GM23338 (cell line): ENCODE results near the gene NCR2. TPM values are rescaled to one million over a fixed set of nuclear protein-coding genes. Genes with fewer than 3 reads are reported as not detected.

Experiments used
- ATAC-seq: fragments of 200-7000 bp; cut with Tn5 transposase; 3 replicates; pipeline ENCODE4 v1.9.1; 2020
- DNase-seq: peaks from one replicate; pipeline ENCODE4 v3.0.0-alpha.2; 2015; ENCODE audit warnings: low spot score
- H2AFZ ChIP-seq: fragments of 200-600 bp; sonication (generic); 2 replicates; pipeline ENCODE4 v1.8.0; 2016; ENCODE audit warnings: antibody characterized with exemption, mild to moderate bottlenecking, moderate library complexity
- H3F3A ChIP-seq: fragments of 200-600 bp; sonication (generic); replicated peaks from 2 replicates; pipeline ENCODE4 v1.8.0; 2017; ENCODE audit warnings: antibody characterized with exemption, mixed run types, low read depth
- H3K27ac ChIP-seq: fragments of 200-600 bp; sonication (generic); 2 replicates; pipeline ENCODE4 v1.6.1; 2016; ENCODE audit warnings: low read depth
- H3K27me3 ChIP-seq: fragments of 200-600 bp; sonication (generic); 2 replicates; pipeline ENCODE4 v1.8.0; 2016; ENCODE audit warnings: mild to moderate bottlenecking, mixed run types, moderate library complexity; ENCODE audit not compliant: insufficient read depth
- H3K36me3 ChIP-seq: fragments of 200-600 bp; sonication (generic); 2 replicates; pipeline ENCODE4 v1.8.0; 2016; ENCODE audit warnings: mild to moderate bottlenecking; ENCODE audit not compliant: insufficient read depth
- H3K4me1 ChIP-seq: fragments of 200-600 bp; sonication (generic); 2 replicates; pipeline ENCODE4 v1.8.0; 2016; ENCODE audit warnings: mild to moderate bottlenecking, moderate library complexity; ENCODE audit not compliant: insufficient read depth
- H3K4me2 ChIP-seq: fragments of 200-600 bp; sonication (generic); 2 replicates; pipeline ENCODE4 v1.7.1; 2017; ENCODE audit warnings: mixed run types
- H3K4me3 ChIP-seq: fragments of 200-600 bp; sonication (generic); 2 replicates; pipeline ENCODE4 v1.6.1; 2016; ENCODE audit warnings: mixed run types
- H3K79me2 ChIP-seq: fragments of 200-600 bp; sonication (generic); replicated peaks from 2 replicates; pipeline ENCODE4 v1.8.0; 2017; ENCODE audit warnings: mild to moderate bottlenecking; ENCODE audit not compliant: insufficient read depth
- H3K9me2 ChIP-seq: fragments of 200-600 bp; sonication (generic); 2 replicates; pipeline ENCODE4 v1.8.0; 2017; ENCODE audit not compliant: insufficient read depth
- H4K20me1 ChIP-seq: fragments of 200-600 bp; sonication (generic); replicated peaks from 2 replicates; pipeline ENCODE4 v1.8.0; 2017; ENCODE audit warnings: mild to moderate bottlenecking; ENCODE audit not compliant: insufficient read depth
- H3K27ac Mint-ChIP-seq: 2 replicates; pipeline ENCODE4 v1.8.0; 2020; ENCODE audit warnings: inconsistent platforms, mild to moderate bottlenecking, moderate library complexity, mixed read lengths
- H3K27me3 Mint-ChIP-seq: 3 replicates; pipeline ENCODE4 v1.8.0; 2022; ENCODE audit warnings: low read depth, mild to moderate bottlenecking, moderate library complexity, mixed read lengths, inconsistent platforms; ENCODE audit not compliant: insufficient read depth, poor library complexity
- H3K36me3 Mint-ChIP-seq: 3 replicates; pipeline ENCODE4 v1.8.0; 2021; ENCODE audit warnings: low read depth, mild to moderate bottlenecking, inconsistent platforms, moderate library complexity, mixed read lengths
- H3K4me1 Mint-ChIP-seq: 3 replicates; pipeline ENCODE4 v1.8.0; 2020; ENCODE audit warnings: mild to moderate bottlenecking, inconsistent platforms, mixed read lengths
- H3K4me3 Mint-ChIP-seq: 3 replicates; pipeline ENCODE4 v1.8.0; 2021; ENCODE audit warnings: moderate library complexity, mild to moderate bottlenecking, inconsistent platforms, mixed read lengths
- H3K9me3 Mint-ChIP-seq: 3 replicates; pipeline ENCODE4 v1.8.0; 2020; ENCODE audit warnings: moderate library complexity, mild to moderate bottlenecking, inconsistent platforms, mixed read lengths
- CREB1 ChIP-seq: fragments of 250-450 bp; sonication (Bioruptor Pico); IDR thresholded peaks from 2 replicates; pipeline ENCODE4 v1.5.0; 2020; ENCODE audit warnings: low read depth, mild to moderate bottlenecking, moderate library complexity
- JUNB ChIP-seq: IDR thresholded peaks from one replicate; pipeline ENCODE4 v1.6.1; 2016; ENCODE audit warnings: antibody characterized with exemption; ENCODE audit not compliant: unreplicated experiment
- NANOG ChIP-seq: IDR thresholded peaks from 2 replicates; pipeline ENCODE4 v1.6.1; 2016; ENCODE audit warnings: antibody characterized with exemption, borderline replicate concordance
- REST ChIP-seq: IDR thresholded peaks from one replicate; pipeline ENCODE4 v1.6.1; 2018; ENCODE audit warnings: antibody characterized with exemption; ENCODE audit not compliant: unreplicated experiment
- ZNF462 ChIP-seq: fragments of 250-450 bp; sonication (Bioruptor Pico); IDR thresholded peaks from 2 replicates; pipeline ENCODE4 v1.5.0; 2020; ENCODE audit warnings: mild to moderate bottlenecking, moderate library complexity
- polyA plus RNA-seq: library from polyadenylated mRNA; unstranded; fragments of >200 nt; fragmentation: Nextera tagmentation; extraction: Ambion mirVana; gene quantifications from 2 replicates; pipeline ENCODE4 v1.2.1, GENCODE V29; 2016
- total RNA-seq: library from RNA; depleted of rRNA; stranded (reverse); fragments of >200 nt; shearing (Covaris generic); gene quantifications from 2 replicates; pipeline ENCODE4 v1.2.3, GENCODE V29; 2014

Gene NCR2
- total and polyA plus RNA-seq, 2 experiments from 2014 or later = not detected

- TF ChIP-seq REST (no peak), CREB1 (CRISPR knock-in tag) (no peak)
Measured at GRCh38 chr6:41360314-41360685, 24.9 kb downstream of the NCR2 start (continued).

GRCh38 chr6:41366150-41366549 is 30.7 kb downstream of the NCR2 start:
- Histone ChIP-seq H3K27ac (no peak overlapping the region), H3K4me1 (peaks cover 8% of the 10 kb centered on the region), H4K20me1 (no peaks in the 10 kb centered on the region; the same call in 1 of the 2 replicates), H3K27me3 (peaks cover 37% of the 10 kb centered on the region), H3K9me2 (no peaks in the 10 kb centered on the region), H3K4me2 (no peak overlapping the region), H3K79me2 (no peaks in the 10 kb centered on the region), H3K36me3 (no peaks in the 10 kb centered on the region), H2AFZ (no peak overlapping the region), H3F3A (0 out of 2 replicates have a peak, but pooled peaks cover 6% of the 10 kb centered on the region), H3K4me3 (no peak overlapping the region)
- no peak overlapping the region for H3K27ac Mint-ChIP-seq
- TF ChIP-seq JUNB = no peak
- no peak for TF ChIP-seq CREB1 (CRISPR knock-in tag)
- TF ChIP-seq ZNF462 = no peak
- no peak for TF ChIP-seq NANOG
- peaks cover 14% of the 10 kb centered on the region for H3K4me1 Mint-ChIP-seq
- DNase-seq (no peak), ATAC-seq (no peak)
- peaks cover 14% of the 10 kb centered on the region for H3K9me3 Mint-ChIP-seq
- H3K36me3 Mint-ChIP-seq = no peaks in the 10 kb centered on the region; the same call in 2 of the 3 replicates
- no peak overlapping the region for H3K4me3 Mint-ChIP-seq
- H3K27me3 Mint-ChIP-seq = peaks cover 36% of the 10 kb centered on the region
